NCI-H2107 treated with DMSO at 0.1 percent for 48 hours (cell line): ENCODE measurements around the gene PCAT6.
A peak's percentile ranks its signal among the peaks of the same experiment; 100 is the strongest.

Experiments used
- DNase-seq: peaks from one replicate; lab custom pipeline; 2025; ENCODE audit not compliant: unreplicated experiment; lab: John Stamatoyannopoulos, UW

Gene PCAT6

GRCh38 chr1:202844259-202844658 is 33.5 kb downstream of the PCAT6 start:
- no peak for DNase-seq

- no peak for DNase-seq
Observed at GRCh38 chr1:202844935-202845334, 34.2 kb downstream of the PCAT6 start.

- DNase-seq: no peak
Observed at GRCh38 chr1:202848191-202848542, 37.4 kb downstream of the PCAT6 start.

- DNase-seq: no peak
Observed at GRCh38 chr1:202850593-202851362, 40.0 kb downstream of the PCAT6 start.

- DNase-seq: no peak
Observed at GRCh38 chr1:202852163-202852904, 41.6 kb downstream of the PCAT6 start.

- no peak for DNase-seq
Observed at GRCh38 chr1:202854787-202855186, 44.0 kb downstream of the PCAT6 start.

- DNase-seq: no peak
Observed at GRCh38 chr1:202856014-202856413, 45.3 kb downstream of the PCAT6 start.

- no peak for DNase-seq
Observed at GRCh38 chr1:202857136-202857610, 46.4 kb downstream of the PCAT6 start.

- DNase-seq: no peak
Observed at GRCh38 chr1:202858331-202858730, 47.6 kb downstream of the PCAT6 start.

- DNase-seq: no peak
Observed at GRCh38 chr1:202858789-202859414, 48.1 kb downstream of the PCAT6 start.

GRCh38 chr1:202860744-202861419 is 50.1 kb downstream of the PCAT6 start:
- DNase-seq: peak; percentile 48
